NCI-H82 treated with DMSO at 0.1 percent for 48 hours (cell line): ENCODE data around the gene RNF144A.
"Not testable (repeated sequence)": the region's sequence is repeated elsewhere in the genome, so short reads cannot be mapped to it uniquely, and the experiment has no call there.

Source experiments
- DNase-seq: peaks from one replicate; lab custom pipeline; 2025; ENCODE audit not compliant: unreplicated experiment; lab: John Stamatoyannopoulos, UW

RNF144A gene, protein sequence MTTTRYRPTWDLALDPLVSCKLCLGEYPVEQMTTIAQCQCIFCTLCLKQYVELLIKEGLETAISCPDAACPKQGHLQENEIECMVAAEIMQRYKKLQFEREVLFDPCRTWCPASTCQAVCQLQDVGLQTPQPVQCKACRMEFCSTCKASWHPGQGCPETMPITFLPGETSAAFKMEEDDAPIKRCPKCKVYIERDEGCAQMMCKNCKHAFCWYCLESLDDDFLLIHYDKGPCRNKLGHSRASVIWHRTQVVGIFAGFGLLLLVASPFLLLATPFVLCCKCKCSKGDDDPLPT

DNA sequence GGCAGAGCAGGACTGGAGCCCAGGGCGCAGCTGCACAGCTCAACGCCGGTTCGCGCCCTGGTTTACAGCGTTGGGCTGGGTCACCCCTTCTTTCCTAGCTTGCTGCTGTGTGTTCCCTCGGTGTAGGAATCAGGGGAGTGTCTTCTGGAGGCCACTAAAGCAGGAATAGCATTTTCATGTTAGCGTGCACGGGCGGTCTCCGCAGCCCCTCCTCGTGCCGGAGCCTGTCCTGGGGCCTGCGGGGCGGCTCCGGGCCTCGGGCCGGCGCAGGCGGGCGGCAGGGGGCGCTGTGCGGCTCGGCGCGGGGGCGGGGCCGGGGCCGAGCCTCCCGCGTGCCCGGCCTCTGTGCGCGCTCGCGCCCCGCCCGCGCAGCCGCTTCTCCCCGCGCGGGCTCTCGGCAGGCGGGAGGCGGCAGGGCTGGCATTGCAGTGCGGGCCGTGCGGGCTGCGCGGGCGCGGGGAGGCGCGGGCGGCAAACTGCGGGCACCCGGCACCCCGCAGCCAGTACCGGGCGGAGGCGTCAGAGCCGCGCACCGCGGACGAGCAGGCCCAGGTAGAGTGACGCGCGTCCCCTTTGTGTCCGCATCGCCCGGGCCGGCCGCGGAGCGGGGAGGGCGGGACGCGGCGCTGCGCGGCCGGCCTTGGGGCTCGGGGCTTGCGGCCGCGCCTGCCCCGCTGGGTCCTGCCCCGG, at the start of gene RNF144A:
RNF144A (plus strand) TSS at position 342 of the 690 bp plus-strand sequence. CDS start 79,515 bp downstream, outside the sequence.
- no peak for DNase-seq

DNA sequence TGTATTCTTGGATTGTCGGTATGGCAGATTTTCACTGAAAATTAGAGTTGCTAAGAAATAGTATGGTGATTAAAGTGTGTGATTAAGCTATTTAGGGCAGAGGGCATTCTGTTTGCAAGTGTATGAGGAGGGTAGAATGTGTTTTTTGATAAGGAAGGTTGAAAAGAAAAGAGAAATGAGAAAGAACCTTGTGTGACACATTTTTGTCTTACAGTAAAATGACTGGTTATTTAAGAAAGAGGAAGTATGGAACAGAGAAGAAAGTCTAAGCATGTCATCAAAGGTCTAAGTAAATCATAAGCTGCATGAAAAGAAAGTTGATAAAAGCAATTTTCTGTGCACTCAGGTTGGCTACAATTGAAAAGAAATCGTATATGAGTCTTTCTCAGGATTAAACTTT, 44.8 kb upstream of the RNF144A start:
- DNase-seq = no peak

DNA sequence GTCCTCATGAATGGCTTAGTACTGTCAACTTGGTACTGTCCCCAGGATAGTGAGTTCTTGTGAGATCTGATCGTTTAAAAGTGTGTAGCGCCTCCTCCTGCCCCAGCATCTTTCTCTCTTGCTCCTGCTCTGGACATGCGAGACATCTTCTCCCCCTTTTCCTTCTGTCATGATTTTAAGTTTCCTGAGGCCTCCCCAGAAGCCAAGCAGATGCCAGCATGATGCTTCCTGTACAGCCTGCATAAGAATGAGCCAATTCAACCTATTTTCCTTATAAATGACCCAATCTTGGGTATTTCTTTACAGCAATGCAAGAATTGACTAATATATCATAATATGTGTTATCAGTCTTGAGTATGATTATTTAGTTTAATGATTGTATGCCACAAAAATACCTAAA, 43.2 kb upstream of the RNF144A start:
- no peak for DNase-seq

DNA sequence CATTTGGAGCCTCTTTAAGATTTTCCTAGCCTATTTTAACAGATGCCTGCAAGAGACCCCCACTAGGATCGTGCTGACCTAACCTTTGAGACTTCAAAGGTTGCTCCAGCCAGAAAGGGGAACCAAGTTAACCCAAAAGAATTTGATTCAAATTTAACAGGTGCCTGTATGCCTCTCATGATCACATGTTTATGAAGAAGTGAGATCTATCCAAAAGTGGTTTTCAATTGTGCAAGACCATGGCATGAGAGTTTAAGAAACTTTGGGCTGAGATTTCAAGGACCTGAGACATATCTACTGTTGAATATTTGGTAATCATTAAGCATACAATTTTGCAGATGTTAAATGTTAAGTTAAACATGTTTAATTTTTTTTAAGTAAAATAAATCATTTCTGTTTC, 40.9 kb upstream of the RNF144A start:
- no peak for DNase-seq

DNA sequence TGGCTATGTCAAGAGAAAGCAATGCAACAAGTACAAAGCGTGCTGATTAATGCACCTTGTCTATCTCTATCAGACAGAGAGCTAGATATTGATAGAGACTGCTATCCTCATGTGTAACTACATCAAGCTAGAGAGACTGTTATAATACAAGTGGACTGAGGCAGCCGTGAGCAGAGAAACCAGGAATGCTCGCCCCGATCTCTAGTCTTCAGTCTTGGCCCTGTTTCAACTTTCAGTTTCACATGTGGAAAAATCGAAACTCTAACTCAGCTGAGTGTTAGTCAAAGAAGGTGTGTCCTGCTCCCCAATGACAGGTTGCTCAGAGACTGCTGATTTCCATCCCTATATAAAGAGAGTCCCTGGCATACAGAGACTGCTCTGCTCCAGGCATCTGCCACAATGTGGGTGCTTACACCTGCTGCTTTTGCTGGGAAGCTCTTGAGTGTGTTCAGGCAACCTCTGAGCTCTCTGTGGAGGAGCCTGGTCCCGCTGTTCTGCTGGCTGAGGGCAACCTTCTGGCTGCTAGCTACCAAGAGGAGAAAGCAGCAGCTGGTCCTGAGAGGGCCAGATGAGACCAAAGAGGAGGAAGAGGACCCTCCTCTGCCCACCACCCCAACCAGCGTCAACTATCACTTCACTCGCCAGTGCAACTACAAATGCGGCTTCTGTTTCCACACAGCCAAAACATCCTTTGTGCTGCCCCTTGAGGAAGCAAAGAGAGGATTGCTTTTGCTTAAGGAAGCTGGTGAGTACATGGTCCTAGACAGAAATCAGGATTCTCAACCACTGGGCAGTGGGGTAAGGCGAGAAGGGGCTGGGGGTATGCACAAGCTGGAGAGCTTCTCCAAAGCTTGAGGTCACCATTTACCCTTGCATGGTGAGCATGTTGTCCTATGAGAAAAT, 39.6 kb upstream of the RNF144A start, which contains the start of gene RSAD2:
RSAD2 (plus strand) TSS at position 376 of the 903 bp plus-strand sequence; CDS start at position 400, 24 bp downstream.
- no peak for DNase-seq

DNA sequence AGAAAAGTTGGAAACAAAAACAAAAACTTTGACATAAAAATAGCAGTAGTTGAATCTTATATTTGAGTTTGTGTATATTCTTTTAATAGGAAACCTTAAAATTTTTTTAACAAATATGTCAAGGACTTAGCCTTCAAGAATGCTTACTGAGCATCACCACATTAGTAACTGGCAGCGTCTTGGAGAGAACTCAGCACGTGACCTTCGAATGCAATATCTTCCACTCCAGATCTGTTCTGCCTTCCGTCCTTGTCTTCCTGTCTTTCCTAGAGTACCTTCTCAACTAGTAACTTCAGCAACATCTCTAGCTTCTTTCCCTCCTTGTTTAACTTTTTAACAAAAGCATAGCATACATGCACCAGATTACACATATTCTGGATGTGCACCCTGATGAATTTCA, 38.7 kb upstream of the RNF144A start:
- no peak for DNase-seq

DNA sequence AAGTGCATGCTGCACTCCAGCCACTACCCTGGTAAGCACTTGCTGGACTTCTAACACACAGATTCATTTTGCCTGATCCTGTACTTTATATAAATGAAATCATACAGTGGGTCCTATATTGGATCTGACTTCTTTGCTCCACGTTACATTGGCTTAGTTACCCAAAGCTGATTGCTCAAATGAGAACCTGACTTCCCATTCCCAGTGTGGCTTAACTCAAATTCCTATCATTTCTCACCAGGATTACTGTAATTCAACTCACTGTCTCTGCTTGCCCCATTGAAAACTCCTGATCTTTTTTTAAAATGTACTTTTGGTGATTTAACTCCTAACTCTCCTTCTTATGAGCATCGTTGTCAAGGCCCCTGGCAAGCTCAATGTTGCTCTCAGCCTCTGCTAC, 38.2 kb upstream of the RNF144A start:
- DNase-seq = no peak

DNA sequence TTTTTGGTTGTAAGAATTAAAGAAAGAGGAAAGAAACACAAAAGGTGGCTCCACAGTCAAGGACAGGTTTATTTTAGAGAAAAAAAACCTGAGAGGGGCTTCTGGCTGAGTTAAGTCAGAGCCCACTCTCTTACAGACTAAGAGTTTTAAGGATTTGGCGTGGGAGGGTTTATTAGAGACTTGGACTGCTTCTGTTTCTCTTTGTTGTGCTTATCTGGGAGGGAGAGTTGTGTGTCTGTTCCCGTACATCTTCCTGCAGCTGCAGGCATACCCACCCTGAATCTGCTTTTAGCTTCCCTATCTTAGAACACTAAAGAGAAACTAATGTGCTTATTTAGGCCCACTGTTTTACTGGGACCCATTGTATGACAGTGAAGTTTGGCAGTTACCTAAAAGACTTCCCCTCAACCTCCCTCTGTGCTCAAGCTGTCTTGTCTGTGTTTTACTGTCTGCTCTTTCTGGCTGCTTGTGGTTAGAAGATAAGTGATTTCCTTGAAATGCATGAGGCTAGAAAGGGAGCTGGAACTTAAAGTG, 36.9 kb upstream of the RNF144A start:
- DNase-seq = no peak

DNA sequence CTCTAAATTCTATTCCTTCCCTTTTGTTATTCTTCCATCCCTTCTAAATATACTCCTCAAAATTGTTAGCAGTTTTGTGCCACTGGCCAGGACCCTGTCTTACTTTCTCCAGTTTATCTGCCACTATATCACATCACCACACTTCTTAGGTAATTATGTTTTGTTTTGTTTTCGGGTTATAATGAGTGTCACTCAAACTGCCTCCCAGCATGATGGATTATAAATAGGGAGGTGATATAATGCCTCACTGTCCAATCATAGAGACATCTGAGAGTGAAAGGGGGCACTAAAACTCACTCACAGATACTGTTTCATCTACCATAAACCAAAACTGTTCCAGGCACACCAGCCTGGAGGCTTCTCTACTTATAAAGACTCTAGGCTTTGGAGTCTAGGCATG, 36.2 kb upstream of the RNF144A start:
- DNase-seq = no peak

DNA sequence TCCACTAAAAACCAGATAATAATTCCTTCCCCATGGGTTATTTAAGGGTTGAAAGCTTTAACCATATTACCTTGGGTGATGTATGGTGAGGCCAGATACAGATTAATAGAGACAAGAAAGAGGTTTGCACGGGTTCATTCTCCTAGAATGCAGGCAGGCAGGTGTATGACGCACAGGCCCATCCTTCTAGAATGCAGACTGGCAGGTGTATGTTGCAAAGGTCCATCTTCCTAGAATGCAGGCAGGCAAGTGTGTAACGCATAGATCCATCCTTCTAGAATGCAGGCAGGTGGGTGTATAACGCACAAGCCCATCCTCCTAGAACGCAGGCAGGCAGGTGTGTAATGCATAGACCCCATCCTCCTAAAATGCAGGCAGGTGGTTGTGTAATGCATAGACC, 35.7 kb upstream of the RNF144A start:
- DNase-seq = no peak

DNA sequence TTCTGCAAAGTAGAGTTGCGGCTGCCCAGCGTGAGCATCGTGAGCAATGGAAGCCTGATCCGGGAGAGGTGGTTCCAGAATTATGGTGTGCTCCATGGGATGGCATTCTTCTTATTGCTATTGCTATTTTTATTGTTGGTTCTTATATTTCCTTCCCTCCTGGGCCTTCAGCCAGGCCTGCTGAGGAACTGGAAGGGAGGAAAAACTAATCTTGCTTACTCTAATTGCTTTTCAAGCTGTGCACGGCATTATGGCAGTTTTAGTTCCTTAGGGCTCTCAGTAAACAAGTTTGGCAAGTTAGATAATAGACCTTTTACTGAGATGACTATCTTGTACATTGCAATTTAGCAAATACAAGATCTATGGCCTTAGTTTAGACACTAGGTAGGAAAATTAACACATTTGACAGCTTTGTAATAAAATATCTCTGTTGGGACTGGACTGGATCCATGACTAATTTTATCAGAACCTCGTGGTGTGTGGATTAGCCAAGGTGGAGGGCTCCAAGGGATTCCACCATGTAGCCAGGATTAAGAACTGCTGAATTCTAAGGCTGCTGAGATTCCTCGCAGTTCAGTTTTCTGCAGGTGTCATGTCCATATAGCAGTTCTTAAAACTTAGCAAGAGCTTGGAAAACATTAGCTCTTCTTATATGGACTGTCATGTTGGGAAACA, 33.6 kb upstream of the RNF144A start:
- no peak for DNase-seq

DNA sequence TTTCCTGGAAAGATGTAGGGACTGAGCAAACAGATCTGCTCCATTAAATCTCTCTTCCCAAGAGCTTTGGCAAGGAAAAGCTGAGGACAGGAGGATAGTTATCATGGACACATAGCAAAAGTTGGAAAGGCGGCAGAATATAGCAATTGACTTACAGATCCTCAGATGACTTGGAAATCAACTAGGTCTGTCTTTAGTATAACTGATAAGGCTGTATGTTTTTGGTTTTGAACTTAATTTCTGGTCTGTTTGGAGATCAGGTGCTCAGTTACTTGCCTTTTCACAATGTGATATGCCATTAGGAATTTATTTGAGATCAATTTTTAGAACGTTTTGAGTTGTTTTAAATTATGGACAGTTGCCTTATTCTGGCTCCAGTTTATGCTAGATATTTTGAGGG, 31.7 kb upstream of the RNF144A start:
- DNase-seq = no peak

DNA sequence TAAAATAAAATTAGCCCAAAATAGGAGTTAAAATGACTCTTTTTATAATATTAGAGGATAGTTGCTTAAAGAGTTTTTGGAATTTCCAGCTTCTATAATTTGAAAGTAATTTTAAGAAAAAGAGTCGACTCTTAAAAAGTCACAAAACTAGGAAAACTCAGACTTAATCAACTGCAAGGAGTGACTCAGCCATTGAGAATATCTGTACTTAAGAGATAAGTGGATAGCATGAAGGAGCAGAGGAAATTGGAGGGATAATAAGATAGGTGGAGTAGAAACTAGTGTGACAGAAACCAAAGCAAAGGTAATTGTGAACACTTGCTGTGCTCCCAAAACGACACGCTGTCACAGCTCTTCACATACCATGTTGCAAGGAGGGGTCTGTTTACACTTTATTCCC, 31.2 kb upstream of the RNF144A start:
- DNase-seq = no peak

DNA sequence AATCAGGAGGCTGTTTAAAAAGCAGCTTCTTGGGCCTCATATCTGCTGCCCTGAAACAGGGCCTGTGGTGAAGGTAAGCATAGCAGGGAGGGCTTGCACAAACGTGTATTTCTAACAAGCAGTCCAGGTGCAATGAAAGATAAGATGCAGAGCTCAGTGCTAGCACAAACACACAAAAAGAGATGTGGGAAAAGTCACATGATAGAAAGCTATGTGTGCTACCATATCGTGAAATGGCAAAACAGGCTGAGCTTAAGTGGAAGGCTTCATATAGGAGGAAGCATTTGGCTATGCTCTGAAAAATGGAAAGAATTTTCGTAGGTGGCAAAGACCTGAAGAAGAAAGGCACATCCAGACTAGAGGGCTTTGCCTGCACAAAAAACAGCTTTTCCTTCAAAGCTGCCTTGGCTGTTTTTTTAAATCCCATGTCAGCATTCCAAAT, 29.4 kb upstream of the RNF144A start:
- no peak for DNase-seq

DNA sequence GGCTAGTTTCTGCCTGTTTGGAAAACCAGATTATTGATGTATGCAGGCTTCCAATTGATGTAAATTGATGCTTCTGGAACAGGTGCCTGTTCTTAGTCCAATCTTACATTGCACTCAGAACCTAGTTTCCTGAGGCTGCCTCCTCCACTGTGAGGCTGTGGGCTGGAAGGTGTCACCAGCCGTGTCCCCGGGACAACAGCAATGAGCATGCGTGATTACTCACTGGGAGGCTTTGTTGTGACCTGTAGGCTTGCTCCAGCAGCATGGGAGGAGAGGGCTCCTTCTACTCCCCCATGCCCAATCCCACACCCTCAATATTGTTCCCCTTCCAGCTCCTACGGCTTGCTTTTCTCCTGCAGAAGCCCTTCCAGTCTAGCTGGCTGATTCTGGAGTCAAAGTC, 28.5 kb upstream of the RNF144A start:
- DNase-seq = no peak

DNA sequence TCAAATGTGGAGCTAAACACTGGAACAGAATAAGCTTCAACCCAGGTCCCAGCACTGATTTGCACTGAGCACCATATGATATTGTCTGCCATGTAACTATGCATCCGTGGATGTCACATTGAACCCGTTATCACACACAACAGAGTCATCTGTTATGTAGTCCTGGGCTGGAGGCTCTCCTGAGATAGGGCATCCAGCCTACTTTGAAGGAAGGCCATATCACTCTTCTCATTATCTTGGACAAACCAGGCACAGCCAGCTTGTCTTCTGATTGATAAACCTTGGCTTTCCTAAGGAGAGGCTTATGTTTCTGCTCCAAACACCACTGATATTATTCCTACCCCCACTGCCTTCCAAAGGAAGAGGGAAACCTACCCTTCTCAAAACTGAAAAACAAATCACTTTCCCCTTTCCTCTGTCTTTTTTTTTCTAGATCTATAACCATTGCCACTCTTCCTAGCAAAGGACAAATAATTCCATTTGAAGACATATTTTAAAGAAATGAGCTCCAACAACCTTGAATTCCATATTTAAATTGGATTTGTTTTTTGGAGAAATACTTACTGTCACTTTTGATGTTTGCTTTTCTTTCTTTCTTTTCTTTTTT, 23.2 kb upstream of the RNF144A start:
- DNase-seq = no peak

DNA sequence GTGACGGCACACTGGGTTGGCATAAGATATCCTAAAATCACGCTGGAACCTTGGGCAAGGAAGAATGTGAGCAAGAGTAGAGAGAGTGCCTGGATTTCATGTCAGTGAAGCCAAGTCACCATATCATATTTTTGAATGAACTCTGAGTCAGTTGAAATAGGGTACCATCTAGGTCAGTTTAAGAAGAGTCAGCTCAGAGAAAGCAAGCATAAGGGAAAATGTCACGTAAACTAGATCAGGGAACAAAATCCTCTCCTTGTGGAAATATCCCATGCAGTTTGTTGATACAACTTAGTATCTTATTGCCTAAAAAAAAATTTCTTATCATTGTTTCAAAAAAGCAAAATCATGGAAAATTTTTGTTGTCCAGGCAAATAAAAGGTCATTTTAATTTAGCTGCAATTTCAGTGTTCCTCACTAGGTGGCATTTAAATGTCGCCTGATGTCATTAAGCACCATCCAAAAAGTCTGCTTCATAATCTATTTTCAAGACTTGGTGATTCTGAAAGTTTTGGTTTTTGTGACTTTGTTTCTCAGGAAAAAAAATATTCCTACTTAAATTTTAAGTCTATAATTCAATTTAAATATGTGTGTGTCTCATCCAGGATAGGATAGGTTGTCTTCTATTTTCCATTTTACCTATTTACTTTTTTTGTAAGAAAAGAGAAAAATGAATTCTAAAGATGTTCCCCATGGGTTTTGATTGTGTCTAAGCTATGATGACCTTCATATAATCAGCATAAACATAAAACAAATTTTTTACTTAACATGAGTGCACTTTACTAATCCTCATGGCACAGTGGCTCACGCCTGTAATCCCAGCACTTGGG, 20.1 kb upstream of the RNF144A start:
- DNase-seq = no peak

DNA sequence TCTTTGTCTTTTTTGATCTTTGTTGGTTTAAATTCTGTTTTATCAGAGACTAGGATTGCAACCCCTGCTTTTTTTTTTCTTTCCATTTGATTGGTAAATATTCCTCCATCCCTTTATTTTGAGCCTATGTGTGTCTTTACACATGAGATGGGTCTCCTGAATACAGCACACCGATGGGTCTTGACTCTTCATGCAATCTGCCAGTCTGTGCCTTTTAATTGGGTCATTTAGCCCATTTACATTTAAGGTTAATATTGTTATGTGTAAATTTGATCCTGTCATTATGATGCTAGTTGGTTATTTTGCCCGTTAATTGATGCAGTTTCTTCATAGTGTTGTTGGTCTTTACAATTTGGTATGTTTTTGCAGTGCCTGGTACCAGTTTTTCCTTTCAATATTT, 14.6 kb upstream of the RNF144A start:
- DNase-seq = not testable (repeated sequence)

DNA sequence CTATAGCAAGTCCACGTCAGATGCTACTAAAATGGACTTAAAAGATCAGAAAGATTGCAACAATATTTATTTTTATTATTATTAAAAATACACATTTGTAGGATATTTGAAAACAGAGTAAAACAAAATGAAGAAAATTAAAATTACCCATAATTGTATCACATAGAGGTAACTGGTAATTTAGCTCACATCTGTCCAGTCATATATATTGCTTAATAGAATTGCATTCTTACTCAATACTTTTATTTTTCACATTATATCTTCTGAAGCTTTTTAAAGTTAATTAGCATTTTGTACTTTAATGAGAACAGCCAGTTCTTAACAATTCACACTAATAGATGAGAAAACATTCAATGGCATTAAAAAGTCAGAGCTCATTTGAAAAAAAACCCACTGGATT, 11.5 kb upstream of the RNF144A start:
- DNase-seq = no peak
